B cell (primary cell): Measurements from ENCODE around the gene TENM3. TPM values are rescaled to one million over a fixed set of nuclear protein-coding genes. Genes with fewer than 3 reads are reported as not detected.

ENCODE experiments used
- ATAC-seq: fragments of 200-7000 bp; cut with Tn5 transposase; one replicate; pipeline ENCODE4 v1.10.0; 2021; ENCODE audit warnings: low read depth, mild to moderate bottlenecking, moderate number of reproducible peaks, moderate library complexity
- CTCF ChIA-PET: fragments of 350-600 bp; sonication (Branson Sonifier 250); formaldehyde crosslinking; loops from one replicate; lab custom pipeline; 2021; ENCODE audit warnings: antibody characterized with exemption, inconsistent platforms; lab: Charles Lee
- POLR2A ChIA-PET: fragments of 350-600 bp; sonication (Branson Sonifier 250); formaldehyde crosslinking; loops from one replicate; lab custom pipeline; 2021; ENCODE audit warnings: antibody characterized with exemption; lab: Charles Lee
- DNase-seq: peaks from one replicate; pipeline ENCODE4 v3.0.0; 2013
- H2AFZ ChIP-seq: 2 replicates; pipeline ENCODE4 v1.6.1; 2012; ENCODE audit warnings: mild to moderate bottlenecking, low read depth, low read length; ENCODE audit not compliant: insufficient read depth, poor library complexity, severe bottlenecking
- H3K27ac ChIP-seq, 2 donors: 1 replicate in 1 of 2; 2 replicates in 1 of 2; pipeline ENCODE4 v1.5.1; 2012 to 2013; ENCODE audit warnings: low read length in 2 of 2, mild to moderate bottlenecking in 2 of 2, moderate library complexity in 1 of 2
- H3K27me3 ChIP-seq, 4 experiments: fragments of 200-600 bp in 1 of 4; sonication (generic) in 1 of 4; replicated peaks in 1 of 4; 1 replicate in 2 of 4; 2 replicates in 2 of 4; pipeline versions ENCODE4 v1.6.1 to v1.7.0; 2013 to 2016; ENCODE audit warnings: low read length in 3 of 4, mild to moderate bottlenecking in 2 of 4, mixed read lengths in 1 of 4, moderate library complexity in 1 of 4; ENCODE audit not compliant: insufficient read depth in 4 of 4, control insufficient read depth in 3 of 4; ENCODE audit errors: control extremely low read depth in 1 of 4
- H3K36me3 ChIP-seq, 2 experiments: replicated peaks in 1 of 2; 1 replicate in 1 of 2; 2 replicates in 1 of 2; pipeline versions ENCODE4 v1.6.1 to v1.7.1; 2013; ENCODE audit warnings: low read length in 1 of 2; ENCODE audit not compliant: insufficient read depth in 2 of 2, control insufficient read depth in 1 of 2; ENCODE audit errors: control extremely low read depth in 1 of 2, extremely low read depth in 1 of 2
- H3K4me1 ChIP-seq, 2 donors: fragments of 200-600 bp in 1 of 2; sonication (generic) in 1 of 2; 1 replicate in 1 of 2; 2 replicates in 1 of 2; pipeline versions ENCODE4 v1.5.1 to v1.6.1; 2013 to 2017; ENCODE audit warnings: low read length in 2 of 2; ENCODE audit not compliant: control insufficient read depth in 2 of 2, insufficient read depth in 2 of 2
- H3K4me2 ChIP-seq: replicated peaks from 2 replicates; pipeline ENCODE3; 2012; ENCODE audit warnings: mild to moderate bottlenecking, low read depth, low read length; ENCODE audit not compliant: poor library complexity, severe bottlenecking
- H3K4me3 ChIP-seq, 5 experiments: fragments of 200-600 bp in 1 of 5; sonication (generic) in 1 of 5; 1 replicate in 3 of 5; 2 replicates in 2 of 5; pipeline versions ENCODE4 v1.5.1 to v1.7.0; 2011 to 2016; ENCODE audit warnings: low read length in 4 of 5, mild to moderate bottlenecking in 4 of 5, low read depth in 2 of 5, control low read depth in 1 of 5, moderate library complexity in 1 of 5; ENCODE audit not compliant: insufficient read depth in 1 of 5; ENCODE audit errors: control extremely low read depth in 1 of 5, extremely low read depth in 1 of 5
- H3K79me2 ChIP-seq: fragments of 200-600 bp; sonication (generic); one replicate; pipeline ENCODE4 v1.6.0; 2016; ENCODE audit warnings: low read length; ENCODE audit not compliant: control insufficient read depth, insufficient read depth
- H3K9ac ChIP-seq: fragments of 200-600 bp; sonication (generic); 2 replicates; pipeline ENCODE4 v1.6.1; 2017; ENCODE audit warnings: mild to moderate bottlenecking, low read length, moderate library complexity
- H3K9me3 ChIP-seq, 3 donors: one replicate each; pipeline versions ENCODE4 v1.6.1 to v1.7.1; 2013; ENCODE audit warnings: low read length in 2 of 3; ENCODE audit not compliant: control insufficient read depth in 2 of 3, insufficient read depth in 1 of 3; ENCODE audit errors: control extremely low read depth in 1 of 3
- H4K20me1 ChIP-seq: 2 replicates; pipeline ENCODE4 v1.6.0; 2012; ENCODE audit warnings: mild to moderate bottlenecking, low read length; ENCODE audit not compliant: insufficient read depth, control insufficient read depth, poor library complexity, severe bottlenecking
- H3K27ac Mint-ChIP-seq: one replicate; pipeline ENCODE4 v1.8.0; 2021; ENCODE audit warnings: mixed read lengths
- H3K27me3 Mint-ChIP-seq: one replicate; pipeline ENCODE4 v1.8.0; 2021; ENCODE audit warnings: mixed read lengths
- H3K4me1 Mint-ChIP-seq: one replicate; pipeline ENCODE4 v1.8.0; 2021; ENCODE audit warnings: mixed read lengths
- H3K4me3 Mint-ChIP-seq: one replicate; pipeline ENCODE4 v1.8.0; 2021; ENCODE audit warnings: mixed read lengths
- H3K9me3 Mint-ChIP-seq: one replicate; pipeline ENCODE4 v1.8.0; 2022; ENCODE audit warnings: mixed read lengths; ENCODE audit not compliant: insufficient read depth
- CTCF ChIP-seq: fragments of 200-600 bp; IDR thresholded peaks from one replicate; pipeline ENCODE4 v1.8.0; 2022; ENCODE audit warnings: antibody characterized with exemption, mild to moderate bottlenecking
- EZH2 ChIP-seq: IDR thresholded peaks from 2 replicates; pipeline ENCODE4 v1.6.1; 2012; ENCODE audit warnings: borderline replicate concordance, low read depth, mild to moderate bottlenecking, moderate library complexity, low read length; ENCODE audit not compliant: insufficient read depth, poor library complexity, severe bottlenecking
- WGBS: methylation state at CpG from one replicate; pipeline ENCODE4 v1.1.5; 2013; ENCODE audit warnings: missing lambda C conversion rate; ENCODE audit not compliant: insufficient coverage; 5-methylcytosine and 5-hydroxymethylcytosine counted together
- intact Hi-C: fragments of 100-400 bp; cut with micrococcal nuclease; formaldehyde crosslinking; loops from one replicate; pipeline ENCODE4 v1.10.0; 2022
- polyA plus RNA-seq: library from polyadenylated mRNA; depleted of rRNA; stranded (reverse); fragments of >200 nt; gene quantifications from 2 replicates; pipeline ENCODE4 v1.2.3, GENCODE V29; 2012
- total RNA-seq, 2 donors: library from RNA; stranded (reverse); fragments of 120-200 nt in 1 of 2; gene quantifications; 1 replicate in 1 of 2; 2 replicates in 1 of 2; pipeline versions ENCODE4 v1.2.3 to v1.2.4, GENCODE V29; 2013 to 2022

Gene TENM3
- total and polyA plus RNA-seq, 2 donors (not counting 1 experiment from before 2014, with no cell fraction given) = not detected

GRCh38 chr4:182711211-182711610, 468.0 kb downstream of the TENM3 start:
- ChIA-PET POLR2A (no interaction called here), CTCF (no interaction called here)
- Histone ChIP-seq H3K4me3 (no peak overlapping the region), H4K20me1 (no peaks in the 10 kb centered on the region), H3K36me3 (no peaks in the 10 kb centered on the region), H2AFZ (no peak overlapping the region), H3K27ac (no peak overlapping the region), H3K9me3 (no peaks in the 10 kb centered on the region), H3K4me1 (no peaks in the 10 kb centered on the region), H3K4me2 (no peak overlapping the region), H3K9ac (no peak overlapping the region), H3K79me2 (no peaks in the 10 kb centered on the region), H3K27me3 (no peaks in the 10 kb centered on the region)
- ATAC-seq = no peak
- Mint-ChIP-seq H3K9me3 (no peaks in the 10 kb centered on the region), H3K27ac (no peak overlapping the region), H3K4me3 (no peak overlapping the region), H3K27me3 (no peaks in the 10 kb centered on the region), H3K4me1 (no peaks in the 10 kb centered on the region)
- no peak for DNase-seq
- intact Hi-C loops = no loop called here
- TF ChIP-seq EZH2 (no peak), CTCF (no peak)
- 100% methylated on average over 2 of the region's 2 CpGs for WGBS

DNA sequence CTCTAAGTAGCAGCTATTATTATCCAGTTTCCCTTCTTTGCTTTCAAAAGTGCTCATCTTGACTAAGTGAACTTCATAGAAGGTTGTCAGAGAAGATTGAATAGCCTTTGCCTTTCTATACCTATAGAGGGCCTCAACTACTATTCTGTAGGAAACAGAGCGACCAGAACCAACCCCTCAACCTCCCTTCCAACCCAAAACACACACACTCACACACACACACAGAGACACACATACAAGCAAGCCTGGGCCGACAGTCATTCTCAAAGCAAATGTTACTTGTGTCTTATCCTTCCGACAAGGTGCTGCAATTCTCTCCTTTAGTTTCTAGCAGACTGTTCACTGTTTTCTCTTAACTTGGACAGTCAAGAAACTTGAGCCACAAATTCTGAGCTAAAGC, 472.3 kb downstream of the TENM3 start:
- no peak overlapping the region for H3K9ac ChIP-seq
- H3K4me3 Mint-ChIP-seq = no peak overlapping the region
- CTCF ChIA-PET = no interaction called here
- DNase-seq (no peak), ATAC-seq (no peak)
- H3K4me2 ChIP-seq = no peak overlapping the region
- no peaks in the 10 kb centered on the region for H4K20me1 ChIP-seq
- no peaks in the 10 kb centered on the region for H3K27me3 ChIP-seq
- H3K36me3 ChIP-seq = no peaks in the 10 kb centered on the region
- intact Hi-C loops = no loop called here
- 75% methylated on average over 3 of the region's 3 CpGs for WGBS
- H3K4me1 ChIP-seq = no peaks in the 10 kb centered on the region
- no peaks in the 10 kb centered on the region for H3K4me1 Mint-ChIP-seq
- no peaks in the 10 kb centered on the region for H3K9me3 Mint-ChIP-seq
- peaks cover 3% of the 10 kb centered on the region for H3K27me3 Mint-ChIP-seq
- H3K27ac ChIP-seq = no peak overlapping the region
- H3K79me2 ChIP-seq = no peaks in the 10 kb centered on the region
- POLR2A ChIA-PET = no interaction called here
- no peaks in the 10 kb centered on the region for H3K9me3 ChIP-seq
- no peak overlapping the region for H3K27ac Mint-ChIP-seq
- no peak overlapping the region for H2AFZ ChIP-seq
- no peak for TF ChIP-seq EZH2
- TF ChIP-seq CTCF = no peak
- no peak overlapping the region for H3K4me3 ChIP-seq
